PC-9 (cell line): ENCODE measurements around the gene FASLG. TPM values are rescaled to one million over a fixed set of nuclear protein-coding genes. Genes with fewer than 3 reads are reported as not detected.

Source experiments
- BruUV-seq: library from RNA; stranded (reverse); fragments of 400-500 nt; replicated peaks from 2 replicates; lab custom pipeline; 2021; lab: Mats Ljungman, UMichigan
- CTCF ChIA-PET: fragments of 300-600 bp; sonication (Branson Sonifier 250); formaldehyde crosslinking; loops from one replicate; lab custom pipeline; 2022; ENCODE audit warnings: antibody characterized with exemption; lab: Charles Lee
- POLR2A ChIA-PET: fragments of 300-600 bp; sonication (Branson Sonifier 250); formaldehyde crosslinking; loops from one replicate; lab custom pipeline; 2022; ENCODE audit warnings: antibody characterized with exemption; ENCODE audit not compliant: unreplicated experiment; lab: Charles Lee
- DNase-seq, 2 experiments: peaks; one replicate each; pipeline versions ENCODE4 v3.0.0 to v3.0.0-alpha.2; 2015 to 2022; ENCODE audit warnings: mixed read lengths in 1 of 2
- H2AFZ ChIP-seq: fragments of 200-600 bp; sonication (generic); 2 replicates; pipeline ENCODE4 v1.8.1; 2017; ENCODE audit warnings: antibody characterized with exemption
- H3F3A ChIP-seq: fragments of 200-600 bp; sonication (generic); 2 replicates; pipeline ENCODE4 v1.8.1; 2017; ENCODE audit warnings: antibody characterized with exemption, mild to moderate bottlenecking, low read depth; ENCODE audit not compliant: insufficient read depth
- H3K27ac ChIP-seq: fragments of 200-600 bp; sonication (generic); 2 replicates; pipeline ENCODE4 v1.6.1; 2016; ENCODE audit warnings: mixed run types
- H3K27me3 ChIP-seq: fragments of 200-600 bp; sonication (generic); 2 replicates; pipeline ENCODE4 v1.6.1; 2016; ENCODE audit warnings: low read depth, mixed run types; ENCODE audit not compliant: insufficient read depth
- H3K36me3 ChIP-seq: fragments of 200-600 bp; sonication (generic); 2 replicates; pipeline ENCODE4 v1.6.1; 2016; ENCODE audit warnings: low read depth, mixed run types
- H3K4me1 ChIP-seq: fragments of 200-600 bp; sonication (generic); replicated peaks from 2 replicates; pipeline ENCODE4 v1.6.1; 2016; ENCODE audit warnings: mixed run types; ENCODE audit not compliant: insufficient read depth
- H3K4me2 ChIP-seq: fragments of 200-600 bp; sonication (generic); 2 replicates; pipeline ENCODE4 v1.6.1; 2017; ENCODE audit warnings: mixed run types
- H3K4me3 ChIP-seq: fragments of 200-600 bp; sonication (generic); 2 replicates; pipeline ENCODE4 v1.6.1; 2016; ENCODE audit warnings: mixed run types
- H3K79me2 ChIP-seq: fragments of 200-600 bp; sonication (generic); 2 replicates; pipeline ENCODE4 v1.6.1; 2017; ENCODE audit warnings: low read depth, mixed run types
- H3K9me2 ChIP-seq: fragments of 200-600 bp; sonication (generic); 2 replicates; pipeline ENCODE4 v1.8.1; 2017; ENCODE audit warnings: mild to moderate bottlenecking; ENCODE audit not compliant: insufficient read depth
- H3K9me3 ChIP-seq: fragments of 200-600 bp; sonication (generic); 2 replicates; pipeline ENCODE4 v1.8.1; 2016; ENCODE audit warnings: low read depth; ENCODE audit not compliant: insufficient read depth
- H4K20me1 ChIP-seq: fragments of 200-600 bp; sonication (generic); 2 replicates; pipeline ENCODE4 v1.8.1; 2017; ENCODE audit not compliant: insufficient read depth
- CTCF ChIP-seq: fragments of 200-600 bp; sonication (generic); conservative IDR thresholded peaks from 2 replicates; pipeline ENCODE4 v1.6.1; 2017; ENCODE audit warnings: mixed run types, antibody characterized with exemption, mild to moderate bottlenecking, moderate library complexity
- EZH2 ChIP-seq: fragments of 200-600 bp; sonication (generic); IDR thresholded peaks from 2 replicates; pipeline ENCODE4 v1.8.0; 2017; ENCODE audit warnings: antibody characterized with exemption, low read depth
- intact Hi-C: fragments of 100-400 bp; cut with micrococcal nuclease; formaldehyde crosslinking; loops from one replicate; pipeline ENCODE4 v1.10.0; 2022; ENCODE audit not compliant: unreplicated experiment
- total RNA-seq: library from RNA; stranded (reverse); gene quantifications from 2 replicates; pipeline ENCODE4 v1.2.3, GENCODE V29; 2021

The FASLG gene
- total RNA-seq, 1 experiment from 2014 or later = not detected

GRCh38 chr1:172704420-172705210 is 45.7 kb downstream of the FASLG start:
- ChIA-PET CTCF (no interaction called here), POLR2A (no interaction called here)
- Histone ChIP-seq H3K27me3 (no peaks in the 10 kb centered on the region), H4K20me1 (no peaks in the 10 kb centered on the region), H3K4me2 (no peak overlapping the region), H2AFZ (no peak overlapping the region), H3K4me1 (no peaks in the 10 kb centered on the region), H3K36me3 (no peaks in the 10 kb centered on the region), H3K9me3 (no peaks in the 10 kb centered on the region), H3K79me2 (no peaks in the 10 kb centered on the region), H3F3A (no peaks in the 10 kb centered on the region), H3K9me2 (no peaks in the 10 kb centered on the region; the same call in 1 of the 2 replicates), H3K4me3 (no peak overlapping the region), H3K27ac (no peak overlapping the region)
- no TSS peak for BruUV-seq
- DNase-seq = no peak
- intact Hi-C loops = no loop called here
- TF ChIP-seq EZH2 = no peak
- no peak for TF ChIP-seq CTCF

DNA sequence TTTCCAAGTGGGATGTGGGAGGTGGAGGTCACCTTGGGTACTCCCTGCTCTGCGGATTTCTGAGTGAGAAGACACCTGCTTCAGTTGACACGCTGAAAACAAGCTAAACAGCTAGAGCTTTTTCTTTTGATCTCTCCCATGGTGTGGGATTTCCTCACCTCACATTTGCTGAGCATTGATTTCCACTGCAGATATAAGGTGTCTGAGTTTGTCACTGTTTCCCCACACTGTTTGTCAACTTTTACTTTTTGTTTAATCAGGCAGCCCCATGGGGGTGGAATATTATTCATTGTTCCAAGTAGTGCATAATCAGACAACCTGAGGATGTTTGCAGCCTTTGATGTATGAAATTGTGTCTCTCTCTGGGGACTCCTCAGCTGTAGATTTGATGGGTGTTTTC is 49.5 kb downstream of the FASLG start:
- Histone ChIP-seq H4K20me1 (no peaks in the 10 kb centered on the region), H2AFZ (no peak overlapping the region), H3K9me3 (no peaks in the 10 kb centered on the region), H3K36me3 (no peaks in the 10 kb centered on the region), H3K4me2 (no peak overlapping the region), H3K4me1 (no peaks in the 10 kb centered on the region), H3F3A (no peaks in the 10 kb centered on the region), H3K4me3 (no peak overlapping the region), H3K79me2 (no peaks in the 10 kb centered on the region), H3K27ac (no peak overlapping the region), H3K27me3 (no peaks in the 10 kb centered on the region), H3K9me2 (no peaks in the 10 kb centered on the region; the same call in 1 of the 2 replicates)
- no TSS peak for BruUV-seq
- ChIA-PET CTCF (no interaction called here), POLR2A (interaction anchor here (0.7 kb wide), 2 partner anchors 207 to 596 kb away, joined by 4 to 9 read pairs; no protein-coding TSS in a partner anchor)
- TF ChIP-seq CTCF (no peak), EZH2 (no peak)
- DNase-seq = no peak
- intact Hi-C loops = no loop called here

DNA sequence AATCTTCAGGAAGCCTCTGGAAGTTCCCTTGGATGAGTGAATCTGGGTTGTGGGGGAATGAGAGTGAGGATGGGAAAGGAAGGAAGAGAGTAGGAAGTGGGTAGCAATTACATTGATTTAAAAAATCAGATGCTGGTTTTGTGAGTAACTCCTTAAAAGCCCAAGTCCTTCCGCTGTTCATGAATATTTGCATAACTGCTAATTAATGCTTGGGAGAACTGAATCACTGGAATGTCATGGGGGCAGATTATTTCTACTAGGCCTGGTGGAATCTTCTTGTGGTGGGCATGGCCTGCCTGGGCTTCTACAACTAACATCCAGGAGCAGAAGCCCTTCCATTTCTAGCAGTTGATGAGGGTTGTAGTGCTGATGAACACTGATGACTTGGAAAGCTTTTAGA is 52.7 kb downstream of the FASLG start:
- TF ChIP-seq CTCF = no peak
- TF ChIP-seq EZH2 = no peak
- Histone ChIP-seq H3F3A (no peaks in the 10 kb centered on the region), H3K79me2 (no peaks in the 10 kb centered on the region), H3K36me3 (no peaks in the 10 kb centered on the region), H3K4me1 (no peaks in the 10 kb centered on the region), H3K4me3 (no peak overlapping the region), H3K27me3 (no peaks in the 10 kb centered on the region), H3K9me2 (no peaks in the 10 kb centered on the region; the same call in 1 of the 2 replicates), H4K20me1 (no peaks in the 10 kb centered on the region), H3K4me2 (no peak overlapping the region), H2AFZ (no peak overlapping the region), H3K9me3 (no peaks in the 10 kb centered on the region), H3K27ac (no peak overlapping the region)
- CTCF ChIA-PET = no interaction called here
- POLR2A ChIA-PET = no interaction called here
- intact Hi-C loops = no loop called here
- no peak for DNase-seq
- BruUV-seq = no TSS peak
